ENCODE measurements around the gene LLCFC1. TPM values are rescaled to one million over a fixed set of nuclear protein-coding genes. Genes with fewer than 3 reads are reported as not detected.

LLCFC1 gene
- total RNA-seq, 2 experiments from 2014 or later: not detected

- BruUV-seq (replicated peaks): no TSS peak
- intact Hi-C loops (cut with micrococcal nuclease; ENCODE audit: unreplicated experiment): no loop called here
- Histone ChIP-seq H3K4me2 (ENCODE audit: low read length) (no peak overlapping the region), H4K20me1 (ENCODE audit: insufficient read depth, low read length) (no peaks in the 10 kb centered on the region), H3K9me3 (ENCODE audit: low read length) (no peaks in the 10 kb centered on the region), H3K27ac (ENCODE audit: low read depth, low read length, poor library complexity, severe bottlenecking) (no peak overlapping the region), H3K79me2 (ENCODE audit: insufficient read depth, low read depth, low read length) (no peaks in the 10 kb centered on the region), H3K9me2 (ENCODE audit: insufficient read depth, low read length) (no peaks in the 10 kb centered on the region), H3K36me3 (ENCODE audit: insufficient read depth, low read length) (no peaks in the 10 kb centered on the region), H2AFZ (ENCODE audit: low read length) (no peak overlapping the region), H3K4me3 (ENCODE audit: low read depth, low read length, poor library complexity, severe bottlenecking) (no peak overlapping the region), H3K4me1 (ENCODE audit: insufficient read depth, low read length, poor library complexity, severe bottlenecking) (no peaks in the 10 kb centered on the region)
- no peak for DNase-seq (ENCODE audit: low spot score)
- TF ChIP-seq, protein P1, sequence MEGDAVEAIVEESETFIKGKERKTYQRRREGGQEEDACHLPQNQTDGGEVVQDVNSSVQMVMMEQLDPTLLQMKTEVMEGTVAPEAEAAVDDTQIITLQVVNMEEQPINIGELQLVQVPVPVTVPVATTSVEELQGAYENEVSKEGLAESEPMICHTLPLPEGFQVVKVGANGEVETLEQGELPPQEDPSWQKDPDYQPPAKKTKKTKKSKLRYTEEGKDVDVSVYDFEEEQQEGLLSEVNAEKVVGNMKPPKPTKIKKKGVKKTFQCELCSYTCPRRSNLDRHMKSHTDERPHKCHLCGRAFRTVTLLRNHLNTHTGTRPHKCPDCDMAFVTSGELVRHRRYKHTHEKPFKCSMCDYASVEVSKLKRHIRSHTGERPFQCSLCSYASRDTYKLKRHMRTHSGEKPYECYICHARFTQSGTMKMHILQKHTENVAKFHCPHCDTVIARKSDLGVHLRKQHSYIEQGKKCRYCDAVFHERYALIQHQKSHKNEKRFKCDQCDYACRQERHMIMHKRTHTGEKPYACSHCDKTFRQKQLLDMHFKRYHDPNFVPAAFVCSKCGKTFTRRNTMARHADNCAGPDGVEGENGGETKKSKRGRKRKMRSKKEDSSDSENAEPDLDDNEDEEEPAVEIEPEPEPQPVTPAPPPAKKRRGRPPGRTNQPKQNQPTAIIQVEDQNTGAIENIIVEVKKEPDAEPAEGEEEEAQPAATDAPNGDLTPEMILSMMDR (conservative IDR thresholded peaks at IDR 0.05; ENCODE audit: low read length): no peak
- no peak for TF ChIP-seq EZH2phosphoT487 (IDR thresholded peaks at IDR 0.05; ENCODE audit: borderline replicate concordance, low read depth, low read length)
- ChIA-PET CTCF (ENCODE audit: unreplicated experiment) (no interaction called here), POLR2A (no interaction called here)
These were observed 45.0 kb downstream of the LLCFC1 start for GRCh38 chr7:142984297-142984696.

Other genes with a start within 250 kb of the LLCFC1 start
- not detected in 2 replicates for gene PRSS1, start 190.0 kb upstream of the LLCFC1 start, total RNA-seq (2014; rRNA removed; shearing (Covaris generic))
- gene PRSS1, start 190.0 kb upstream of the LLCFC1 start, total RNA-seq (2022): not detected in 2 replicates
- gene PRSS2, start 168.5 kb upstream of the LLCFC1 start, total RNA-seq (2014; rRNA removed; shearing (Covaris generic)): 0.23 and 0.60 TPM in 2 replicates
- gene PRSS2, start 168.5 kb upstream of the LLCFC1 start, total RNA-seq (2022): 1.1 TPM in 2 replicates
- 0.15 and 0.41 TPM in 2 replicates for gene EPHB6, start 84.4 kb upstream of the LLCFC1 start, total RNA-seq (2014; rRNA removed; shearing (Covaris generic))
- 0.33 and 0.57 TPM in 2 replicates for gene EPHB6, start 84.4 kb upstream of the LLCFC1 start, total RNA-seq (2022)
- gene TRPV6, start 53.7 kb upstream of the LLCFC1 start, total RNA-seq (2014; rRNA removed; shearing (Covaris generic)): not detected in 2 replicates
- gene TRPV6, start 53.7 kb upstream of the LLCFC1 start, total RNA-seq (2022): not detected in 2 replicates
- gene TRPV5, start 5.7 kb upstream of the LLCFC1 start, total RNA-seq (2014; rRNA removed; shearing (Covaris generic)): 0.06 TPM in 1 of 2 replicates, not detected in the other
- gene TRPV5, start 5.7 kb upstream of the LLCFC1 start, total RNA-seq (2022): not detected in 2 replicates
- 1.5 and 2.9 TPM in 2 replicates for gene KEL, start 22.9 kb downstream of the LLCFC1 start, total RNA-seq (2014; rRNA removed; shearing (Covaris generic))
- gene KEL, start 22.9 kb downstream of the LLCFC1 start, total RNA-seq (2022): 1.9 and 2.2 TPM in 2 replicates
- gene OR9A2, start 87.6 kb downstream of the LLCFC1 start, total RNA-seq (2014; rRNA removed; shearing (Covaris generic)): 0.66 TPM in 1 of 2 replicates, not detected in the other
- 0.37 and 0.53 TPM in 2 replicates for gene OR9A2, start 87.6 kb downstream of the LLCFC1 start, total RNA-seq (2022)
- not detected in 2 replicates for gene OR6V1, start 112.9 kb downstream of the LLCFC1 start, total RNA-seq (2014; rRNA removed; shearing (Covaris generic))
- gene OR6V1, start 112.9 kb downstream of the LLCFC1 start, total RNA-seq (2022): not detected in 2 replicates
- gene PIP, start 192.6 kb downstream of the LLCFC1 start, total RNA-seq (2014; rRNA removed; shearing (Covaris generic)): not detected in 2 replicates
- not detected in 2 replicates for gene PIP, start 192.6 kb downstream of the LLCFC1 start, total RNA-seq (2022)
- gene TAS2R39, start 243.9 kb downstream of the LLCFC1 start, total RNA-seq (2014; rRNA removed; shearing (Covaris generic)): not detected in 2 replicates
- gene TAS2R39, start 243.9 kb downstream of the LLCFC1 start, total RNA-seq (2022): not detected in 2 replicates

Data from OCI-LY7 (cell line).